K562 (cell line): ENCODE data around the gene PIK3CB. TPM values are rescaled to one million over a fixed set of nuclear protein-coding genes. Genes with fewer than 3 reads are reported as not detected.

Experiments used
- ASH1L ChIP-seq: fragments of 450-650 bp; IDR thresholded peaks from 2 replicates; pipeline ENCODE4 v1.6.1; 2018; ENCODE audit warnings: borderline replicate concordance, mild to moderate bottlenecking, low read depth; ENCODE audit not compliant: partially characterized antibody
- BACH1 ChIP-seq: fragments of 200-800 bp; sonication (Bioruptor generic); IDR thresholded peaks from 2 replicates; pipeline ENCODE4 v1.6.1; 2016; ENCODE audit warnings: missing genetic modification characterization, missing compliant biosample characterization
- DMBX1 ChIP-seq: fragments of 250-450 bp; sonication (Bioruptor Pico); IDR thresholded peaks from 2 replicates; pipeline ENCODE4 v1.8.0; 2022; ENCODE audit warnings: inconsistent platforms, mild to moderate bottlenecking, moderate library complexity, borderline replicate concordance
- HDAC1 ChIP-seq, 2 experiments: fragments of 450-650 bp; IDR thresholded peaks; 2 replicates each; pipeline ENCODE4 v1.6.1; 2016 to 2017; ENCODE audit warnings: inconsistent platforms in 1 of 2, mild to moderate bottlenecking in 1 of 2, moderate library complexity in 1 of 2
- HEY1 ChIP-seq: fragments of 250-450 bp; sonication (Bioruptor Pico); IDR thresholded peaks from 2 replicates; pipeline ENCODE4 v1.5.0; 2020; ENCODE audit warnings: mild to moderate bottlenecking, moderate library complexity, borderline replicate concordance
- KAT8 ChIP-seq: fragments of 450-650 bp; IDR thresholded peaks from 2 replicates; pipeline ENCODE4 v1.6.1; 2016; ENCODE audit warnings: low read depth, mild to moderate bottlenecking
- LEF1 ChIP-seq: fragments of 450-650 bp; IDR thresholded peaks from 2 replicates; pipeline ENCODE4 v1.6.1; 2016; ENCODE audit warnings: mild to moderate bottlenecking
- NR1H2 ChIP-seq: sonication (generic); formaldehyde crosslinking; IDR thresholded peaks from 2 replicates; pipeline ENCODE4 v1.4.0; 2020; ENCODE audit warnings: mild to moderate bottlenecking, missing genetic modification reagents
- NR2C1 ChIP-seq, 2 experiments: fragments of 450-650 bp; IDR thresholded peaks; 2 replicates each; pipeline ENCODE4 v1.6.1; 2017; ENCODE audit warnings: mild to moderate bottlenecking in 2 of 2, antibody characterized with exemption in 1 of 2, inconsistent platforms in 1 of 2, missing compliant biosample characterization in 1 of 2, missing genetic modification characterization in 1 of 2
- POLR2H ChIP-seq: IDR thresholded peaks from 2 replicates; pipeline ENCODE4 v1.6.1; 2016; ENCODE audit warnings: missing genetic modification characterization, low read depth, mild to moderate bottlenecking, control low read depth, missing compliant biosample characterization, moderate library complexity
- SMAD4 ChIP-seq: fragments of 250-450 bp; sonication (Bioruptor Pico); conservative IDR thresholded peaks from 2 replicates; pipeline ENCODE4 v1.8.0; 2021; ENCODE audit warnings: inconsistent platforms, mild to moderate bottlenecking, moderate library complexity
- SMARCA4 ChIP-seq: fragments of 450-650 bp; IDR thresholded peaks from 2 replicates; pipeline ENCODE4 v1.6.1; 2016
- SOX6 ChIP-seq: fragments of 450-650 bp; IDR thresholded peaks from 2 replicates; pipeline ENCODE4 v1.6.1; 2014; ENCODE audit warnings: mild to moderate bottlenecking
- TAF1 ChIP-seq: IDR thresholded peaks from 2 replicates; pipeline ENCODE4 v1.6.1; 2011; ENCODE audit warnings: mild to moderate bottlenecking, low read length, moderate library complexity; ENCODE audit not compliant: insufficient read depth, control insufficient read depth, severe bottlenecking; ENCODE audit errors: extremely low read depth
- XRCC5 ChIP-seq: fragments of 200-400 bp; formaldehyde crosslinking; IDR thresholded peaks from 2 replicates; pipeline ENCODE4 v1.6.1; 2017; ENCODE audit warnings: low read depth, mild to moderate bottlenecking, low read length
- ZNF121 ChIP-seq: sonication (generic); formaldehyde crosslinking; conservative IDR thresholded peaks from 2 replicates; pipeline ENCODE4 v1.8.0; 2022; ENCODE audit warnings: missing genetic modification reagents
- ZNF431 ChIP-seq: sonication (generic); formaldehyde crosslinking; IDR thresholded peaks from 2 replicates; pipeline ENCODE4 v1.8.0; 2022; ENCODE audit warnings: mild to moderate bottlenecking, missing genetic modification reagents
- ZNF766 ChIP-seq: fragments of 200-800 bp; sonication (Bioruptor generic); conservative IDR thresholded peaks from 2 replicates; pipeline ENCODE4 v1.6.1; 2016; ENCODE audit warnings: missing genetic modification characterization, missing compliant biosample characterization
- polyA plus RNA-seq, 8 experiments: library from polyadenylated mRNA; depleted of rRNA in 4 of 8; stranded (reverse) in 5 of 8; unstranded in 3 of 8; fragments of >200 nt; fragmentation: Nextera tagmentation in 2 of 8; fragmentation: Illumina TruSeq in 1 of 8; extraction: Ambion mirVana in 2 of 8; extraction: Trizol in 1 of 8; gene quantifications; 2 replicates each; pipeline versions ENCODE4 v1.2.1 to v1.2.3, GENCODE V29; 2011 to 2014; ENCODE audit warnings: inconsistent platforms in 1 of 8, missing spikeins in 1 of 8
- total RNA-seq, 7 experiments: library from RNA; depleted of rRNA in 6 of 7; stranded (reverse); fragments of >200 nt in 6 of 7; fragmentation: Illumina TruSeq in 2 of 7; extraction: Trizol in 2 of 7; gene quantifications; 2 replicates each; pipeline versions ENCODE4 v1.2.1 to v1.2.3, GENCODE V29; 2011 to 2021; ENCODE audit warnings: low replicate concordance in 1 of 7
- TF ChIP-seq, protein P1 (sequence below): fragments of 250-450 bp; sonication (Bioruptor Pico); IDR thresholded peaks from 2 replicates; pipeline ENCODE4 v1.5.0; 2021
- TF ChIP-seq, protein P2 (sequence below), 2 experiments: fragments of 150-350 bp in 1 of 2; IDR thresholded peaks; 2 replicates each; pipeline ENCODE4 v1.6.1; 2012 to 2016; ENCODE audit warnings: low read depth in 2 of 2, low read length in 2 of 2, mild to moderate bottlenecking in 1 of 2, moderate library complexity in 1 of 2
- TF ChIP-seq, protein P3 (sequence below), 2 experiments: fragments of 450-650 bp; conservative IDR thresholded peaks; 2 replicates each; pipeline ENCODE4 v1.6.1; 2017; ENCODE audit warnings: mild to moderate bottlenecking in 2 of 2, moderate library complexity in 2 of 2

The PIK3CB gene
- total and polyA plus RNA-seq, 9 of the 15 experiments (the other 6 are each of a cell fraction or from before 2014, with no cell fraction given), result 15.3 to 62.6 (median 28.3) TPM

DNA sequence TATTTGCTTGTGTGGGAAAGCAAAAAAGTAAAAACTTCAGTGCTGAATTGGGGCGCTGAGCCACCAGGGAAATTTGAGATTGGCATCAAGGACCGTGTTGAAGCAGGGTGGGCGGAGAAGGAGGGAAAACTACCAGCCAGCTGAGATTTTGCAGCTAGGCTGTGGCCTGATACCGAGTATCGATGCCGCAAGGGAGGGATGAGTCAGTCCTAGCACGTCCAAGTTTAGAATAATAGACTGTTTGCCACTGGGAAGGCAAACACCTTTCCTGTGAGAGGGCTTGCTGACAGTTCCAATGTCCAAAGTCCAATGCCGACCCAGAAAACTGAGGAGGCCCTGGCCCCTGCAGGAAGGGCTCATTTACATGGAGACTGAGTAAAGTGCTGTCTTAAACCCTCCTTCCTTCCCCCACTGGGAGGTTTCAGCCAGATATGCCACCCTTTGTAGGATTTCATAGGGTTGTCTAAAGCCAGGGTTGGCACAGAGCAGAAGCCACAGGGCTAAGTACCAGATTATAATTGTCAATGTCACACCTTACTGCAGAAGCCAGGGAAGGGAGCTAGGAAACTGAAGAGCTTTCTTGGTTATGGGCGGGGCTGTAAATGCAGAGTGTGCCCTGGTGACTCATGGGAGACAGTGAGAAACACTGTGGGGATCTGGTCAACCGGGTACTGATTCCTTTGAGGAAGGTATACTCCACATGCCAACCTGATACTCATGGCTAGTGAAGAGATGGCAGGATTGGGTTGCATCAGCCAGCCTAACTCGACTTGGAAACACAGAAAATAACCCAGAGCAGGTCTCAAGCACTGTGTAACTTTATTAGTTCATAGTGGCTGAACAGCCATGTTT is 28.4 kb upstream of the PIK3CB start (continued):
- TF ChIP-seq, protein P1, sequence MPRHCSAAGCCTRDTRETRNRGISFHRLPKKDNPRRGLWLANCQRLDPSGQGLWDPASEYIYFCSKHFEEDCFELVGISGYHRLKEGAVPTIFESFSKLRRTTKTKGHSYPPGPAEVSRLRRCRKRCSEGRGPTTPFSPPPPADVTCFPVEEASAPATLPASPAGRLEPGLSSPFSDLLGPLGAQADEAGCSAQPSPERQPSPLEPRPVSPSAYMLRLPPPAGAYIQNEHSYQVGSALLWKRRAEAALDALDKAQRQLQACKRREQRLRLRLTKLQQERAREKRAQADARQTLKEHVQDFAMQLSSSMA (CRISPR knock-in tag), result 0 out of 2 replicates have a peak, but pooled peaks have one; percentile 42
- TF ChIP-seq SMARCA4 (peak; percentile 80), NR2C1 (IDR thresholded peaks at IDR 0.05) (no peak), NR2C1 (tag; IDR thresholded peaks at IDR 0.05) (peak; percentile 46; the same call in 1 of the 2 replicates), NR1H2 (CRISPR knock-in tag) (no peak), BACH1 (tag) (peak; percentile 9; the same call in 1 of the 2 replicates), SMAD4 (peak; percentile 75; the same call in 1 of the 2 replicates), ZNF121 (no peak), LEF1 (peak; percentile 64), DMBX1 (CRISPR knock-in tag) (peak; percentile 92; the same call in 1 of the 2 replicates), HDAC1 (IDR thresholded peaks at IDR 0.05) (peak in 1 of 2 experiments; percentile 62; a peak in 2 of 4 replicates), HEY1 (CRISPR knock-in tag) (no peak), ZNF431 (0 out of 2 replicates have a peak, but pooled peaks have one; percentile 52), ASH1L (no peak), ZNF766 (peak; percentile 84), POLR2H (tag) (peak; percentile 54; the same call in 1 of the 2 replicates), SOX6 (no peak), XRCC5 (no peak), TAF1 (peak; percentile 11), KAT8 (no peak)
- TF ChIP-seq, protein P2, sequence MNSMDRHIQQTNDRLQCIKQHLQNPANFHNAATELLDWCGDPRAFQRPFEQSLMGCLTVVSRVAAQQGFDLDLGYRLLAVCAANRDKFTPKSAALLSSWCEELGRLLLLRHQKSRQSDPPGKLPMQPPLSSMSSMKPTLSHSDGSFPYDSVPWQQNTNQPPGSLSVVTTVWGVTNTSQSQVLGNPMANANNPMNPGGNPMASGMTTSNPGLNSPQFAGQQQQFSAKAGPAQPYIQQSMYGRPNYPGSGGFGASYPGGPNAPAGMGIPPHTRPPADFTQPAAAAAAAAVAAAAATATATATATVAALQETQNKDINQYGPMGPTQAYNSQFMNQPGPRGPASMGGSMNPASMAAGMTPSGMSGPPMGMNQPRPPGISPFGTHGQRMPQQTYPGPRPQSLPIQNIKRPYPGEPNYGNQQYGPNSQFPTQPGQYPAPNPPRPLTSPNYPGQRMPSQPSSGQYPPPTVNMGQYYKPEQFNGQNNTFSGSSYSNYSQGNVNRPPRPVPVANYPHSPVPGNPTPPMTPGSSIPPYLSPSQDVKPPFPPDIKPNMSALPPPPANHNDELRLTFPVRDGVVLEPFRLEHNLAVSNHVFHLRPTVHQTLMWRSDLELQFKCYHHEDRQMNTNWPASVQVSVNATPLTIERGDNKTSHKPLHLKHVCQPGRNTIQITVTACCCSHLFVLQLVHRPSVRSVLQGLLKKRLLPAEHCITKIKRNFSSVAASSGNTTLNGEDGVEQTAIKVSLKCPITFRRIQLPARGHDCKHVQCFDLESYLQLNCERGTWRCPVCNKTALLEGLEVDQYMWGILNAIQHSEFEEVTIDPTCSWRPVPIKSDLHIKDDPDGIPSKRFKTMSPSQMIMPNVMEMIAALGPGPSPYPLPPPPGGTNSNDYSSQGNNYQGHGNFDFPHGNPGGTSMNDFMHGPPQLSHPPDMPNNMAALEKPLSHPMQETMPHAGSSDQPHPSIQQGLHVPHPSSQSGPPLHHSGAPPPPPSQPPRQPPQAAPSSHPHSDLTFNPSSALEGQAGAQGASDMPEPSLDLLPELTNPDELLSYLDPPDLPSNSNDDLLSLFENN (IDR thresholded peaks at IDR 0.05; ENCODE audit: low read depth in 2 of 2, low read length in 2 of 2), result no peak
- TF ChIP-seq, protein P3, sequence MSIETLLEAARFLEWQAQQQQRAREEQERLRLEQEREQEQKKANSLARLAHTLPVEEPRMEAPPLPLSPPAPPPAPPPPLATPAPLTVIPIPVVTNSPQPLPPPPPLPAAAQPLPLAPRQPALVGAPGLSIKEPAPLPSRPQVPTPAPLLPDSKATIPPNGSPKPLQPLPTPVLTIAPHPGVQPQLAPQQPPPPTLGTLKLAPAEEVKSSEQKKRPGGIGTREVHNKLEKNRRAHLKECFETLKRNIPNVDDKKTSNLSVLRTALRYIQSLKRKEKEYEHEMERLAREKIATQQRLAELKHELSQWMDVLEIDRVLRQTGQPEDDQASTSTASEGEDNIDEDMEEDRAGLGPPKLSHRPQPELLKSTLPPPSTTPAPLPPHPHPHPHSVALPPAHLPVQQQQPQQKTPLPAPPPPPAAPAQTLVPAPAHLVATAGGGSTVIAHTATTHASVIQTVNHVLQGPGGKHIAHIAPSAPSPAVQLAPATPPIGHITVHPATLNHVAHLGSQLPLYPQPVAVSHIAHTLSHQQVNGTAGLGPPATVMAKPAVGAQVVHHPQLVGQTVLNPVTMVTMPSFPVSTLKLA (conservative IDR thresholded peaks at IDR 0.05), result no peak
- TF ChIP-seq, all 486 proteins: peak for 123
